OCI-LY7 (cell line): ENCODE data around the gene GAP43. TPM values are rescaled to one million over a fixed set of nuclear protein-coding genes. Genes with fewer than 3 reads are reported as not detected.

Source experiments
- BruUV-seq: library from RNA; stranded (reverse); fragments of 400-500 nt; replicated peaks from 2 replicates; lab custom pipeline; 2021; lab: Mats Ljungman, UMichigan
- CTCF ChIA-PET: fragments of 300-600 bp; sonication (Branson Sonifier 250); formaldehyde crosslinking; loops from one replicate; lab custom pipeline; 2022; ENCODE audit warnings: antibody characterized with exemption; ENCODE audit not compliant: unreplicated experiment; lab: Charles Lee
- POLR2A ChIA-PET: fragments of 300-600 bp; sonication (Branson Sonifier 250); formaldehyde crosslinking; loops from one replicate; lab custom pipeline; 2022; ENCODE audit warnings: antibody characterized with exemption; lab: Charles Lee
- DNase-seq: peaks from one replicate; pipeline ENCODE4 v3.0.0-alpha.2; 2015; ENCODE audit warnings: low spot score
- H2AFZ ChIP-seq: fragments of 200-600 bp; sonication (generic), shearing (Covaris generic); 2 replicates; pipeline ENCODE4 v1.6.1; 2014; ENCODE audit warnings: mild to moderate bottlenecking, antibody characterized with exemption, low read length, moderate library complexity
- H3K27ac ChIP-seq: fragments of 200-600 bp; sonication (generic); 2 replicates; pipeline ENCODE4 v1.5.1; 2014; ENCODE audit warnings: mixed run types, low read depth, mild to moderate bottlenecking, moderate library complexity, low read length, inconsistent platforms; ENCODE audit not compliant: poor library complexity, severe bottlenecking
- H3K36me3 ChIP-seq: fragments of 200-600 bp; sonication (generic); 2 replicates; pipeline ENCODE4 v1.6.1; 2014; ENCODE audit warnings: mild to moderate bottlenecking, antibody characterized with exemption, low read length, moderate library complexity, mixed read lengths; ENCODE audit not compliant: insufficient read depth
- H3K4me1 ChIP-seq: fragments of 200-600 bp; sonication (generic); 2 replicates; pipeline ENCODE4 v1.5.1; 2014; ENCODE audit warnings: mild to moderate bottlenecking, low read length; ENCODE audit not compliant: insufficient read depth, poor library complexity, severe bottlenecking
- H3K4me2 ChIP-seq: fragments of 200-600 bp; sonication (generic); 2 replicates; pipeline ENCODE4 v1.6.1; 2014; ENCODE audit warnings: mild to moderate bottlenecking, low read length
- H3K4me3 ChIP-seq: fragments of 200-600 bp; sonication (generic); 2 replicates; pipeline ENCODE4 v1.5.1; 2014; ENCODE audit warnings: mild to moderate bottlenecking, low read depth, low read length; ENCODE audit not compliant: poor library complexity, severe bottlenecking
- H3K79me2 ChIP-seq: fragments of 200-600 bp; sonication (generic); 2 replicates; pipeline ENCODE4 v1.6.1; 2016; ENCODE audit warnings: low read depth, mild to moderate bottlenecking, low read length, moderate library complexity, mixed read lengths; ENCODE audit not compliant: insufficient read depth
- H3K9me2 ChIP-seq: fragments of 200-600 bp; sonication (generic); 2 replicates; pipeline ENCODE4 v1.6.1; 2016; ENCODE audit warnings: mild to moderate bottlenecking, low read length, mixed read lengths; ENCODE audit not compliant: insufficient read depth
- H3K9me3 ChIP-seq: fragments of 200-600 bp; sonication (generic); 2 replicates; pipeline ENCODE4 v1.6.1; 2014; ENCODE audit warnings: mild to moderate bottlenecking, mixed run types, low read length, mixed read lengths
- H4K20me1 ChIP-seq: fragments of 200-600 bp; sonication (generic); 2 replicates; pipeline ENCODE4 v1.6.1; 2014; ENCODE audit warnings: mild to moderate bottlenecking, antibody characterized with exemption, low read length, moderate library complexity, mixed read lengths; ENCODE audit not compliant: insufficient read depth
- CTCF ChIP-seq: fragments of 200-600 bp; sonication (generic); conservative IDR thresholded peaks from 2 replicates; pipeline ENCODE4 v1.5.1; 2014; ENCODE audit warnings: mild to moderate bottlenecking, antibody characterized with exemption, low read length, moderate library complexity, mixed read lengths
- EZH2phosphoT487 ChIP-seq: fragments of 200-600 bp; sonication (generic); IDR thresholded peaks from 2 replicates; pipeline ENCODE4 v1.6.1; 2018; ENCODE audit warnings: low read depth, borderline replicate concordance, mild to moderate bottlenecking, mixed run types, antibody characterized with exemption, low read length, moderate library complexity, mixed read lengths
- intact Hi-C: fragments of 100-400 bp; cut with micrococcal nuclease; formaldehyde crosslinking; loops from one replicate; pipeline ENCODE4 v1.10.0; 2022; ENCODE audit not compliant: unreplicated experiment
- total RNA-seq, 2 experiments: library from RNA; depleted of rRNA in 1 of 2; stranded (reverse); fragments of >200 nt in 1 of 2; shearing (Covaris generic) in 1 of 2; gene quantifications; 2 replicates each; pipeline ENCODE4 v1.2.3, GENCODE V29; 2014 to 2022

Gene GAP43
- total RNA-seq, 2 experiments from 2014 or later: not detected

- H4K20me1 ChIP-seq: no peaks in the 10 kb centered on the region
- H2AFZ ChIP-seq: no peak overlapping the region
- H3K79me2 ChIP-seq: no peaks in the 10 kb centered on the region
- H3K4me3 ChIP-seq: no peak overlapping the region
- ChIA-PET POLR2A (no interaction called here), CTCF (interaction anchor here (0.8 kb wide), 1 partner anchor 8 kb away, joined by 3 read pairs; no protein-coding TSS in a partner anchor)
- peak; percentile 58 for DNase-seq
- H3K36me3 ChIP-seq: no peaks in the 10 kb centered on the region
- H3K27ac ChIP-seq: no peak overlapping the region
- H3K4me2 ChIP-seq: no peak overlapping the region
- BruUV-seq: no TSS peak
- H3K9me3 ChIP-seq: no peaks in the 10 kb centered on the region
- TF ChIP-seq EZH2phosphoT487 (no peak), CTCF (peak; percentile 84)
- H3K4me1 ChIP-seq: no peaks in the 10 kb centered on the region
- intact Hi-C loops: loop anchor here (1.0 to 5.0 kb wide), 4 partner anchors 89 to 651 kb away; no protein-coding TSS in a partner anchor
- H3K9me2 ChIP-seq: no peaks in the 10 kb centered on the region
Measured at GRCh38 chr3:115692887-115693524, 69.7 kb downstream of the GAP43 start.

GRCh38 chr3:115693868-115694267, 70.6 kb downstream of the GAP43 start:
- no peak overlapping the region for H3K4me2 ChIP-seq
- no peak overlapping the region for H3K4me3 ChIP-seq
- H3K9me3 ChIP-seq: no peaks in the 10 kb centered on the region
- no peak overlapping the region for H2AFZ ChIP-seq
- no peaks in the 10 kb centered on the region for H3K36me3 ChIP-seq
- BruUV-seq: no TSS peak
- POLR2A ChIA-PET: interaction anchor here (0.7 kb wide), 1 partner anchor 23 kb away, joined by 4 read pairs; no protein-coding TSS in a partner anchor
- no peaks in the 10 kb centered on the region for H3K79me2 ChIP-seq
- no peaks in the 10 kb centered on the region for H4K20me1 ChIP-seq
- TF ChIP-seq EZH2phosphoT487 (no peak), CTCF (no peak)
- CTCF ChIA-PET: interaction anchor here (0.8 kb wide), 1 partner anchor 9 kb away, joined by 3 read pairs; no protein-coding TSS in a partner anchor
- no peaks in the 10 kb centered on the region for H3K4me1 ChIP-seq
- H3K27ac ChIP-seq: no peak overlapping the region
- intact Hi-C loops: loop anchor here (1.0 to 5.0 kb wide), 4 partner anchors 88 to 652 kb away; no protein-coding TSS in a partner anchor
- no peak for DNase-seq
- no peaks in the 10 kb centered on the region for H3K9me2 ChIP-seq

- no peak for DNase-seq
- H2AFZ ChIP-seq: no peak overlapping the region
- ChIA-PET POLR2A (no interaction called here), CTCF (no interaction called here)
- TF ChIP-seq EZH2phosphoT487 (no peak), CTCF (no peak)
- intact Hi-C loops: no loop called here
- H3K4me2 ChIP-seq: no peak overlapping the region
- no peaks in the 10 kb centered on the region for H4K20me1 ChIP-seq
- H3K36me3 ChIP-seq: no peaks in the 10 kb centered on the region
- no peaks in the 10 kb centered on the region for H3K4me1 ChIP-seq
- no TSS peak for BruUV-seq
- H3K79me2 ChIP-seq: no peaks in the 10 kb centered on the region
- H3K4me3 ChIP-seq: no peak overlapping the region
- no peaks in the 10 kb centered on the region for H3K9me3 ChIP-seq
- H3K9me2 ChIP-seq: no peaks in the 10 kb centered on the region
- no peak overlapping the region for H3K27ac ChIP-seq
Measured at GRCh38 chr3:115695090-115695489, 71.8 kb downstream of the GAP43 start.
